GM18511 (cell line): ENCODE data around the gene GLIS1.
"Not testable (repeated sequence)": the region's sequence is repeated elsewhere in the genome, so short reads cannot be mapped to it uniquely, and the experiment has no call there.

Experiments
- ATAC-seq: cut with Tn5 transposase; IDR thresholded peaks from one replicate; pipeline ENCODE4 v1.9.1; 2021; ENCODE audit warnings: mild to moderate bottlenecking, moderate library complexity; ENCODE audit not compliant: unreplicated experiment

Gene GLIS1

GRCh38 chr1:53739109-53739681, at the start of gene GLIS1:
GLIS1 (minus strand) TSS chr1:53739164; CDS start chr1:53738064, 1,100 bp downstream.
- ATAC-seq, result peak; percentile 94

DNA sequence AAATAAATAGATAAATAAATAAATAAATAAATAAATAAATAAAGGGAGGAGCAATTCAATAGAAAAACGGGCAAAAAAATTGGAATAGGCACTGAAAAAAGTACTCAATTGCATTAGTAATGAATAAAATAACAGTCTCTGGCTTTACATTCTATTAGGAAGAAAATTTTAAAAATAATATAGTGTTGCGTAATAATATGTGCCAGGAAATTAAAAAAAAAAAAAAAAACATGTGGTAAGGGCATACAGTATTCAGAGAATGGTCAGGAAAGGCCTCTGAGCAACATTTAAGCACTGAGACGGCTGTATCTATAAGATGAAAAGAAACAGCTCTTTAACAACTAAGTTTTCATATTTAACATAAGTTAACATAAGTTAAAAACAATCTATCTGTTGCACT, 48.7 kb upstream of the GLIS1 start:
- ATAC-seq, result no peak

GRCh38 chr1:53783056-53783455, 44.1 kb upstream of the GLIS1 start:
- no peak for ATAC-seq

GRCh38 chr1:53781654-53782053, 42.7 kb upstream of the GLIS1 start:
- ATAC-seq, result no peak

DNA sequence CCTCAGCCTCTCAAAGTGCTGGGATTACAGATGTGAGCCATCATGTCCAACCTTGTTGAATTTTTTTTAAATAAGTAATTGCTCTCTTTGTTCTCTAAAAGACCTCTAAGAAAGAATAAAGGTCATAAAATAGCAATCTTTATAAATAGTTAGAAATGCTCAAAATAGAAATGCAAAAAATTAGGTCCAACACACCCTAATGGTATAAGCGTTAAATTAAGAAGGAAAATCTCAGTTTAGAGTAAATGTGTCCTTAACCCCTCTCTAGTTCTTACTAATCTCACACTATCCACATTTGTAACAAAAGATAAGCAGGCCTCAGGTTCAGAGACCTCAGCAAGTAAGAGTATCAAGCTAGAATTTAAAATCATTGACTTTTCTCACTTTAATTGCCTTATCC, 38.3 kb upstream of the GLIS1 start:
- no peak for ATAC-seq

- no peak for ATAC-seq
Measured at GRCh38 chr1:53771648-53772047, 32.7 kb upstream of the GLIS1 start.

- no peak for ATAC-seq
Measured at GRCh38 chr1:53769780-53770179, 30.8 kb upstream of the GLIS1 start.

- ATAC-seq, result no peak
Measured at GRCh38 chr1:53769184-53769583, 30.2 kb upstream of the GLIS1 start.

DNA sequence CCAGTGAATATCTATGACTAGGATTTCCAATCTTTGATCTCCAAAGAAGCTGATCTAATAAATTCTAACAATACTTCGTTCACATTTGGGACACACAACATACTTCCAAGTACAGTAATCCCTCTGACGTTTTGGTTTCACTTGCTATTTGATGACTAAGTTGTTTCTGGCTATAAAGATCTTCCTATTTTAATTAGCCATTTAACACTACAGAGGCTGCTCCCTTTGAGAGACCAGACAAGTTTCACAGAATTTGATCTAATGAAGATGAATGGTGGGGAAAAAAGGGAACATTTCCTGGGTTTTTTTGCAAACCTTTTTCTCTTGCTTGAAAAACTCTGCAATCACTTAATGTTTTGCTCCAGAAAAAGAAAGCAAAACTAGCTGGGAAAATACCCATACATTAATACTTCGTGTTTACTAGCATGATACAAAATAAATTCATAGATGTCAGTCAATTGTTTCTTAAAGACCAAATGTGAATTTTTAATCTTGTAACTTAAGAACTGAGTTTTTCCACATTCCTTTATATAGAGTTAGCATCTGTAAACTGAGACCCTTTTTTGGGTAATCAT, 28.0 kb upstream of the GLIS1 start:
- no peak for ATAC-seq

GRCh38 chr1:53766194-53766742, 27.3 kb upstream of the GLIS1 start:
- peak; percentile 54 for ATAC-seq

DNA sequence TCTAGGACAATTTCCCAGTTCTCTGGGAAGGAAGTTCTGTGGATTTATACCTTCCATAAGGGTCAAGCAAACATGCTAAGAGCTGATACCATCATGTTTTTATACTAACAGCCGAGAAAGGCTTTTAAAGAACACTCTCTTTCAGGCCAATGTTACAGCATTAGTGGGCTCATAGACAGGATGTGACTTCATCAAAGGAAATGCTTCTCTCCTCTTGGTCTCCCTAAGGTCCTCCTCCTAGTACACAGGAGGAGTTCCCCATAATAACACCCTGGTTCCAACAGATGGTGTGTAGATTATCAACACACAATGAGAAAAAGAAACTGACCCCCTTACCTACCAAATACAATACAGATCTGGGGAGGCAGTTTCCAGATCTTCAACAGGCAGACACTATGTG, 26.7 kb upstream of the GLIS1 start:
- peak; percentile 62 for ATAC-seq

- no peak for ATAC-seq
Measured at GRCh38 chr1:53763911-53764310, 24.9 kb upstream of the GLIS1 start.

DNA sequence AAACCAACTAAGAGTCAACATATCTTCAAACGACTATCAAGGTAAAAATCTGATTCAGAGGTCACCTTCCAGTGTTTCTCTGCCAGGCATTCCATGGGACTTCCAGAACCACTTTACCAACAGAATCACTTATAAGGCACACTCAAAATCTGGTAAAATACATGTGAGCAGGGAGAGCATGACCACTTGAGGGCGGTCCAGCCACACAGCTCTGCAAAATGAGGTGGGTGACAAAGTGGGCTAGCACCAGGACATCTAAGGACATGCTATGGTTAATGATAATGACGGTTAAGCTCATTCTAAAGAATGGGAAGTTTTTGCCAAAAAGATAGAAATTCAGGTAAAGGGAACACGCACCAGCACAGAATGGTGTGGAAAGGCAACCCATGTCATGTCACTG, 24.5 kb upstream of the GLIS1 start:
- no peak for ATAC-seq

DNA sequence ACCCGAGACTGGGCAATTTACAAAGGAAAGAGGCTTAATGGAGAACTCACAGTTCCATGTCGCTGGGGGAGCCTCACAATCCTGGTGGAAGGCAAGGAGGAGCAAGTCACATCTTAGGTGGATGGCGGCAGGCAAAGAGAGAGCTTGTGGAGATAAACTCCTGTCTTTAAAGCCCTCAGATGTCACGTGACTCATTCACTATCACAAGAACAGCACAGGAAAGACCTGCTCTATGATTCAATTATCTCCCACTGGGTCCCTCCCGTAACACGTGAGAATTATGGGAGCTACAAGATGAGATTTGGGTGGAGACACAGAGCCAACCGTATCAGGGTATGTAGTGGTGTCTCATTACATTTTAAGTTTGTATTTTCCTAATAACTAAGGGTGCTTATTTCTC, 21.5 kb upstream of the GLIS1 start:
- not testable (repeated sequence) for ATAC-seq

DNA sequence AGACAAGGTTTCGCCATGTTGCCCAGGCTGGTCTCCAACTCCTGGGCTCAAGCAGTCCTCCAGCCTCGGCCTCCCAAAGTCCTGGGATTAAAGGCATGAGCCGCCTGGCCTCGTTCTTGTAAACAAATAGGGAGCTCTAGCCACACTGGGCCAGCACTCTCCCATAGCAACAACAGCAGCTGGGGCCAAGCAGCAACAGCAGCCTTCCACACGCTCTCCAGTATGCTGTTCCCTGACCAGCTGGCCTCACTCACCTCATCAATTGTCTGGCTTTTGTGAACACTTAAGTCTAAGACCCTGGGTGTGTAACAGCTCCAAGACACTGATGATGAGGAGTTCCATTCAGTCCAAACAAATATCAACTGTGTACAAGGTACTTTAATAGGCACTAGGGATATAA, 16.9 kb upstream of the GLIS1 start:
- ATAC-seq, result no peak

GRCh38 chr1:53754484-53755312, 15.7 kb upstream of the GLIS1 start:
- no peak for ATAC-seq

DNA sequence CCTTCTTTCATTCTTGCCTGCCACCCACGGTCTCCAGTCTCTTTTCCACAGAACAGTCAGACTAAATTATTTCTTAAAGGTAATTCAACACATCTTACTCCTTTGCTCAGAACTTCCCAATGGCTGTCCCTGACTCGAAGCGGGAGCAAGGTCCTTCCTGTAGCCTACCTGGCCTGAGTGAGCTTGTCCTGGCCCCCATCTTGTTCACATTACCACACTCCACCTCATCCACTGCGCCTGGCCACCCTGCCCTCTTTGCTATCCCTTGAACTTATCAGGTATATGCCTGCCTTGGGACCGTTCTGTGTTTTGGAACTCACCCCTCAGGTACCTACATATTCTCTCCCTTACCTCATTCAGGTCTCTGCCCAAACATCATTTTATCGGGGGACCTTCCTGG, 13.3 kb upstream of the GLIS1 start:
- no peak for ATAC-seq

- ATAC-seq, result no peak
Measured at GRCh38 chr1:53747841-53748240, 8.9 kb upstream of the GLIS1 start.

GRCh38 chr1:53740621-53741105, 1.7 kb upstream of the GLIS1 start:
- ATAC-seq, result no peak

- ATAC-seq, result peak; percentile 21
Measured at GRCh38 chr1:53738205-53739108, 507 bp downstream of the GLIS1 start.
